Stimulated activated effector memory CD8-positive, alpha-beta T cell treated with anti-CD3 and anti-CD28 coated beads, Interleukin-12 subunit alpha, Interleukin-12 subunit beta, amount 100 ng/mL, for 72 hours (primary cell): ENCODE results near the gene DLX3.
A peak's percentile ranks its signal among the peaks of the same experiment; 100 is the strongest.

Experiments
- ATAC-seq: fragments of 150-1000 bp; cut with Tn5 transposase; 2 replicates; pipeline ENCODE4 v1.10.0; 2021
- DNase-seq, 2 donors: peaks; one replicate each; pipeline ENCODE4 v3.0.0; 2021 to 2022; ENCODE audit warnings: low spot score in 2 of 2
- H3K27ac Mint-ChIP-seq: one replicate; pipeline ENCODE4 v1.8.0; 2022; ENCODE audit warnings: mild to moderate bottlenecking, mixed read lengths
- H3K36me3 Mint-ChIP-seq: one replicate; pipeline ENCODE4 v1.8.0; 2022; ENCODE audit warnings: mild to moderate bottlenecking, mixed read lengths
- H3K4me1 Mint-ChIP-seq: one replicate; pipeline ENCODE4 v1.8.0; 2022; ENCODE audit warnings: mixed read lengths
- H3K4me3 Mint-ChIP-seq: one replicate; pipeline ENCODE4 v1.8.0; 2022; ENCODE audit warnings: mild to moderate bottlenecking, mixed read lengths
- H3K9me3 Mint-ChIP-seq: one replicate; pipeline ENCODE4 v1.8.0; 2022; ENCODE audit warnings: mixed read lengths

DLX3 gene

GRCh38 chr17:49973271-49973615 lies 21.8 kb downstream of the DLX3 start:
- ATAC-seq, result no peak
- Mint-ChIP-seq H3K27ac (no peak overlapping the region), H3K4me3 (no peak overlapping the region), H3K36me3 (no peaks in the 10 kb centered on the region), H3K9me3 (no peaks in the 10 kb centered on the region), H3K4me1 (peaks cover 37% of the 10 kb centered on the region)
- no peak for DNase-seq

DNA sequence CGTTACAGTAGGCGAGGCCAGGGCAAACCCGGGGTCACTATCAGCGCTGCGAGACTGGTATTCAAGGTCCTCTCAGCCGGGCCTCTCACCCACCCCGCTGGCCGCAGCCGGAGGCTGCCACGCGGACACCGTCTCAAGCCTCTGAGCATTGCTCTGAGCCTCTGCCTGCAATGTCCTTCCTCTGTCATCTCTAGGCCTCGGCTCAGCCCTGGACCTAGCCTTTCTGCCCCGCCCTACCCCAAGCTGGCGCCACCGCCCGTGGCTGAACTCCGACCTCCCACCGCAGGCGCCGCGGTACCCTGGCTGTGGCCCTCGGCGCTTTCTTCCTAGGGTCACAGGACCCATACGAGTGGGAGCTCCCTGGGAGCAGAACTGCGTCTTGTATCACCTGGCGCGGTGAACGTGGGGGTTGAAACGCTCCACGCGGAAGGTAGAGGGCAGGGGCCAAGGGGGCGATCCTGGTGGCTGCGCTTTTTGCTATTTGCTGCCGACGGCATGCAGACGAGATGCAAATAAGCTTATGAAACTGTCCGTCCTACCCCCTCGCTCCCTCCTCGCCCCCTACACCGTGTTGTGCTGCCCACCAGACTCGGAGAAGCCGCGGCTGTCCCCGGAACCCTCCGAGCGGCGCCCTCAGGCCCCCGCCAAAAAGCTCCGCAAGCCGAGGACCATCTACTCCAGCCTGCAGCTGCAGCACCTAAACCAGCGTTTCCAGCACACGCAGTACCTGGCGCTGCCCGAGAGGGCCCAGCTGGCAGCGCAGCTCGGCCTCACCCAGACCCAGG lies 22.3 kb downstream of the DLX3 start:
- H3K9me3 Mint-ChIP-seq, result no peaks in the 10 kb centered on the region
- DNase-seq (no peak), ATAC-seq (no peak)
- peak overlapping the region; percentile 84 for H3K4me3 Mint-ChIP-seq
- H3K27ac Mint-ChIP-seq, result no peak overlapping the region
- peaks cover 37% of the 10 kb centered on the region for H3K4me1 Mint-ChIP-seq
- H3K36me3 Mint-ChIP-seq, result no peaks in the 10 kb centered on the region

- H3K4me3 Mint-ChIP-seq, result peak overlapping the region; percentile 84
- ATAC-seq (no peak), DNase-seq (no peak)
- H3K4me1 Mint-ChIP-seq, result peaks cover 37% of the 10 kb centered on the region
- no peaks in the 10 kb centered on the region for H3K9me3 Mint-ChIP-seq
- no peaks in the 10 kb centered on the region for H3K36me3 Mint-ChIP-seq
- H3K27ac Mint-ChIP-seq, result no peak overlapping the region
Observed at GRCh38 chr17:49971848-49972485, 23.1 kb downstream of the DLX3 start.

- peaks cover 37% of the 10 kb centered on the region for H3K4me1 Mint-ChIP-seq
- H3K4me3 Mint-ChIP-seq, result peak overlapping the region; percentile 84
- H3K36me3 Mint-ChIP-seq, result no peaks in the 10 kb centered on the region
- no peaks in the 10 kb centered on the region for H3K9me3 Mint-ChIP-seq
- H3K27ac Mint-ChIP-seq, result no peak overlapping the region
- no peak for ATAC-seq
- DNase-seq, result no peak
Observed at GRCh38 chr17:49971199-49971847, 23.7 kb downstream of the DLX3 start.

DNA sequence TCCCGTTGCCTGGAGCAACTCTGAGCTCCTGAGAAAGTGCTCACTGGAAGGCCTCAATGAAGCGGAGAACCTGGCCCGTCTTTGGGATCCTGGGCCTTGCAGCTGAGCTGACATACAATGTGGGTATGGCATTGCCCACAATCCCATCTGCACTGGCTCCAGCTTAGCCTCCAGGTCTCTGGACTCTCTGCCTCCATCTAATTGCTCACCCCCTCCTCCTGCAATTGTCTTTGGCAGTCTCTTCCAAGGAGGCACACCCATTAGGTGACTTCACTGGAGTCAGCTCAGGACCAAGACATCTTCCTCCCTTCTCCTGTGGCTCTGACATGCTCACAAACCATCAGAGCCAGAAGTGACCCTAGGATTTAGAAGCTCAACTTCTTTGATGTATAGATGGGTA lies 24.5 kb downstream of the DLX3 start:
- Mint-ChIP-seq H3K36me3 (no peaks in the 10 kb centered on the region), H3K4me1 (peaks cover 37% of the 10 kb centered on the region), H3K27ac (no peak overlapping the region), H3K4me3 (peak overlapping the region; percentile 84), H3K9me3 (no peaks in the 10 kb centered on the region)
- ATAC-seq (no peak), DNase-seq (no peak)

- H3K4me3 Mint-ChIP-seq, result peak overlapping the region; percentile 84
- H3K9me3 Mint-ChIP-seq, result no peaks in the 10 kb centered on the region
- no peak for ATAC-seq
- H3K27ac Mint-ChIP-seq, result no peak overlapping the region
- no peaks in the 10 kb centered on the region for H3K36me3 Mint-ChIP-seq
- peaks cover 42% of the 10 kb centered on the region for H3K4me1 Mint-ChIP-seq
- DNase-seq, result no peak
Observed at GRCh38 chr17:49969795-49970389, 25.1 kb downstream of the DLX3 start.

GRCh38 chr17:49969134-49969759 lies 25.8 kb downstream of the DLX3 start, which contains the start of gene DLX4:
DLX4 (plus strand) TSS chr17:49969190; CDS start chr17:49969469, 279 bp downstream.
- Mint-ChIP-seq H3K4me1 (peaks cover 49% of the 10 kb centered on the region), H3K9me3 (no peaks in the 10 kb centered on the region), H3K27ac (no peak within 1 kb of the TSS), H3K4me3 (peak within 1 kb of the TSS; percentile 84), H3K36me3 (no peaks in the 10 kb centered on the region)
- ATAC-seq, result no peak
- no peak for DNase-seq

DNA sequence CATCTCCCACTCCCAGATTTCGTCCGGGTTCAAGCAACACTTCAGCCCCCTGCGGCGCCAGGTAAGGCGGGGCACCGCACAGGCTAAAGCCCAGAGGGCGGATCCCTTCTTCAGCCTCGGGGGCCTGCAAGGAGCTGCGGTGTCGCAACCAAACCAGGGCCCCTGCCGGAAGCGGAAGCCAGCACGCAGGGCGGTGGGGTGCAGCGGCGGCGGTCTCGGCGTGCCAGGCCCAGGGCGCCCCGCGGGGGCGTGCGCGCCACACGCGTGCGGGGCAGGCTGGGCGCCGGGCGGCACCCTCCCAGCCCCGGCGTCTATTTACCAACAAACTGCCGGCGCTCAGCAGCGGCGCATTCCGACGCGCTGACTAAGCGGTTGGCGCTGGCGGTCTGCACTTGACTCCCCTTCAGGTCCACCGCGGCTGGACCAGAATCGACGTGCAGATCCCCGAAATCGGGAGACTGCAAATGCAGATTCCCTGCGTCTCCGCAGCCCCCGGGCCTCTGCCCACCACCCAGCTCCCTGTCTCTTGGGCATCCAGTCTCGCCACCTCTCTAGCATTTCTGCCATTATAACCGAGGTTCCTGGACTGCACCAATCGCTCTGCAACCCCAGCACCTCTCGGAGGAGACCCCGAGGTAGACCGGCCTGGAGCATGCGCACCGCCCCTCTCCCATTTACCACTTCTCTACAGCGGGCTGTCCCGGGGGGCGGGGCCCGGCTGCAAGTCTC lies 26.5 kb downstream of the DLX3 start:
- DNase-seq (peak; percentile 43 to 80), ATAC-seq (peak; percentile 78)
- H3K4me1 Mint-ChIP-seq, result peaks cover 55% of the 10 kb centered on the region
- no peaks in the 10 kb centered on the region for H3K9me3 Mint-ChIP-seq
- peak overlapping the region; percentile 84 for H3K4me3 Mint-ChIP-seq
- H3K36me3 Mint-ChIP-seq, result no peaks in the 10 kb centered on the region
- H3K27ac Mint-ChIP-seq, result no peak overlapping the region

- Mint-ChIP-seq H3K4me3 (peak overlapping the region; percentile 84), H3K9me3 (no peaks in the 10 kb centered on the region), H3K4me1 (peaks cover 56% of the 10 kb centered on the region), H3K27ac (no peak overlapping the region), H3K36me3 (no peaks in the 10 kb centered on the region)
- DNase-seq (no peak), ATAC-seq (no peak)
Observed at GRCh38 chr17:49967621-49968404, 27.2 kb downstream of the DLX3 start.

GRCh38 chr17:49967205-49967604 lies 27.8 kb downstream of the DLX3 start:
- Mint-ChIP-seq H3K4me3 (no peak overlapping the region), H3K9me3 (no peaks in the 10 kb centered on the region), H3K27ac (no peak overlapping the region), H3K36me3 (no peaks in the 10 kb centered on the region), H3K4me1 (peaks cover 50% of the 10 kb centered on the region)
- no peak for ATAC-seq
- DNase-seq, result no peak

DNA sequence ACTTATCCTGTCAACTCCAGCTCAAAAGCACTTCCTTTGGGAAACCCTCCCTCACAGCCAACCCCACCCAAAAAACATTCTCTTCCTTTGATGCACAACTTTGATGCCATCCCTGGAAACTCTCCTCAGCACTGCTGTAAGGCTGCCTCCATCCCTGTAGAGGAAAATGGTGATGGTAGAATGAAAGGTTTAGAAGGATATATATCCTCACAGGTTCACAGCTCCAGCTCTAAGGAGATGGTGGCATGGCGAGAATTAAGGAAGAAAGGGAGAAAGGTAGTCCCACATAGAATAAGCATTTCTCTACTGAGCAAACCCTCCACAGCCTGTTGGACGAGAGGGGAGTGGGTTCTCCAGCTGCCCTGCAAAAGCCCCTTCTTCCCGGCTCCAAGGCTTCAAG lies 28.3 kb downstream of the DLX3 start:
- ATAC-seq, result no peak
- Mint-ChIP-seq H3K27ac (no peak overlapping the region), H3K4me3 (no peak overlapping the region), H3K4me1 (peaks cover 47% of the 10 kb centered on the region), H3K9me3 (no peaks in the 10 kb centered on the region), H3K36me3 (no peaks in the 10 kb centered on the region)
- DNase-seq, result no peak

DNA sequence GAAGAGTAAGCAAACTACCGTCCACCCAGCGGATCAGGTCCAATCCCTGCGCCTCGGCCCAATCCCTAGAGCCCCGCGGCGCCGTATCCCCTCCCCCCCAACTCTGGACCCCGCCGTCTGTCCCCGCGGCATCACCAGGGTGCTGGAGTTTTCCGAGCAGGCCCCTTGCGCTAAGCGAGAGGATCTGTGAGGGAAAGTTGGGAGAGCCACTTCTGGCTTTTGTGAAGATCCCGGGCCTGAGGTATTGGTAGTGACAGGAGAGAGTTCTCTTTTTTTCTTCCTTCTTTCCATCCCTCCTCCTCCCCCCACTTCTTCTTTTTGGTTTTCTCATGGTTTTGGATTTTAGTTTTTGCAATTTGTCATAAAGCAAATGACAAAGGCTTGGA lies 29.5 kb downstream of the DLX3 start:
- no peak for DNase-seq
- Mint-ChIP-seq H3K36me3 (no peaks in the 10 kb centered on the region), H3K9me3 (no peaks in the 10 kb centered on the region), H3K27ac (no peak overlapping the region), H3K4me3 (peak overlapping the region; percentile 48), H3K4me1 (peaks cover 35% of the 10 kb centered on the region)
- no peak for ATAC-seq

GRCh38 chr17:49964769-49965523 lies 30.1 kb downstream of the DLX3 start:
- H3K36me3 Mint-ChIP-seq, result no peaks in the 10 kb centered on the region
- no peaks in the 10 kb centered on the region for H3K9me3 Mint-ChIP-seq
- peak in 1 of 2 donors; percentile 53 for DNase-seq
- peak overlapping the region; percentile 48 for H3K4me3 Mint-ChIP-seq
- H3K4me1 Mint-ChIP-seq, result peaks cover 31% of the 10 kb centered on the region
- peak; percentile 43 for ATAC-seq
- H3K27ac Mint-ChIP-seq, result no peak overlapping the region
